HG03432 (cell line): ENCODE data around the gene ANKFN1.

ENCODE experiments used
- ATAC-seq: cut with Tn5 transposase; IDR thresholded peaks from one replicate; pipeline ENCODE4 v1.9.1; 2021; ENCODE audit warnings: mild to moderate bottlenecking, moderate library complexity; ENCODE audit not compliant: unreplicated experiment

The ANKFN1 gene

DNA sequence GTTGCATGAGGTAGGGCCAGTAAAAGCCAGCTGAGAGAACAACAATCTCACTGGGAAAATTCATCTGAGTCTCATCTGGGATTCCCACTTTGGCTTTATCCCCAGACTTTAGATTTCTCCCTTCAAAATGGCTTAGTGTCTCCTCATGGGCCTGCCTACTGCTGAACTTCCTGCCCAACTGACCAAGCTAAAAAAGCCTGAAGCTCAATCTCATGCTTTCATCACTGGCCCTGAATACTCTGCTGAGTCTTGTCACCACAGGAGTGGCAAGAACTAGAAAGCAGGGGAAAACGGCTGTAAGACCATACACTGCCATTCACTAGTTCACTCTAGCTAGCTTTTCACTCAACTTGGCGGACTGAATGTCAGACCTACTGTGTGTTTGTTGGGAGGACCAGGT lies 343.9 kb downstream of the ANKFN1 start:
- ATAC-seq, result no peak

DNA sequence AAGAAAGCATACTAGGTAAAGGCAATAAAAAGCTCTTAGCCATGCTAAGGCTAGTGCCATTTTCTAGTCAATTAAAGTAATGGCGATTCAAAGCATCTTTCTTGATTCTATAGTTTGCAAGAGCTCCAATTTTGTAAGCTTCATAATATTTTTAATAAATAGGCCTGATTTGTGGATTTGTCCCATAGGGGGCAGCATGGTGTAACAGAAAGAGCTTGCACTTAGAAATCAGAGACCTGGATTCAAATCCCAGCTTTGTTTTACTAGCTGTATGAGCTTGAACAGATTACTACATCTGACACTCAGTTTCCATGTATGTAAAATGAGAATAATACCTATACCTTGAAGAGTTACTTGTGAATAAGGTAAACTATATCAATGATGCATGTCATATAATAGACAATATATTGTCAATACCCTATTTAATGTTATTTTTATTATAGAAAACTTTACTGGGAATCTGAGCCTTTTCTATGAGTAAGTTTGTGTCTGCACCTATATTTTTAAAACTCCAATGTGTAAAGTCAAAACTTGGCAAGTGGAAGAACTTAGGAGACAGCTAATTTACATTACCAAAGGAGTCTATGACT lies 346.6 kb downstream of the ANKFN1 start:
- no peak for ATAC-seq

DNA sequence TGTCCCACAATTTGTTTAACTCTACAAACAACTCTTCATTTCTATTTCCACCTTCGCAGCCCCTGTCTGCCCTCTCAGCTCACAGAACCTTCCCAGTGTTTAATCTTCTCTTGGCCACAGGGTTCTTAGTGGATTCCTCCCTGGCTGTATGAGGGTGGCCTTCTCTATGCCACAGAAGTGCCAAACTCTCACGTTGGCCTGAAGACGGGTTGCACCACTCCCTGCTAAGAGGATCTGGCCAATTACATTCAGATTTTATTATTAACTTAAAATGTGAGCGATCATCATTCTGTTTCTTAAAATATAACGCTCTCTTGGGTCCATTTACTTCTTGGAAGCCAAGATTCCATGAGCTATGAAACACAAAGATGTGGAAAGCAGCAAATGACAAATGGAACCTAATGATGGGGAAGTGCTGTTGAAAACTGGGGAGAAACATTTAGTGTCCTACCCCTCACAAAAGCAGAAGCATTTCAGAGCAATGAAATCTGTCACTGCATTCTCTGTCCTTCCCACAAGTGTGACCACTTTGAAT lies 348.9 kb downstream of the ANKFN1 start:
- ATAC-seq, result no peak

DNA sequence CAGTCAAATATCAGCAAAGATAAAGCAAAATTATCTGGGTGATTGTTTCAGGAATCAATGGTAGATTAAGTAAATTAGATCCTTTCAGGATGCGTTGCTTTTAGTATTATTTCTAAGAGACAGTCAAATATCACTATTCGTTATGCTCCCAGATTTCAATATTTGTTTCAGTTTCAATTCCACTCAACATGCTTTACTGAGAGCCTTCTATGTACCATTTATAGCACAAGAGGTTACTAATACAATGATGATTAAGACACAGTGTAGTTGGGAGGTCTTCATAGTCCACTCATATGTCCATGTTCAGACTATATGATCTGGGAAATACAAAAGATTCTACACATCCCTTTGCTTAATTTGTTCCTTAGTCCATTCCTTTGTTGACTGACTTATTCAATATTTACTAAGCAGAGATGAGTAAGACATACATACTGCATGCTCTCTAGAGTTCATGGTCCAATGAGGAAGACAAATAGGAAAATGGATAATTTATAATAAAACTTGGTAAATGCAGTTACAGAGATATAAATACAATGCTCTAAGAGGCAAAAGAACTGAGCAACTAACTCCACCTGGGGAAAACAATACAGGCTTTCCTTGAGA lies 352.0 kb downstream of the ANKFN1 start:
- ATAC-seq, result no peak

DNA sequence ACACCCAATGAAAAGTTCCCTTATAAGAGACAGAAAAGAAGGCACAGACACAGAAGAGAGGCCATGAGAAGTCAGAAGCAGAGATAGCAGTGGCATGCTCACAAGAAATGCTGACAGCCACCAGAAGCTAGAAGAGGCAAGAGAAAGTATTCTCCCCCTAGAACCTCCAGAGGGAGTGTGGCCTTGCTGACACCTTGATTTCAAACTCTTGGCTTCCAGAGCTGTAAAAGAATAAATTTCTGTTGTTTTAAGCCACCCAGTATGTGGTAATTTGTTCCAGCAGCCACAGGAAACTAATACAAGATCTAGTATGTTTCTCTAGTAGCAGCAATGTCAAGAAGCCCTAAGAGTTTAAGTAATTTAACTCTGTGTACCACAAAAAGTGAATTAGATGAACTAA lies 353.1 kb downstream of the ANKFN1 start:
- ATAC-seq, result no peak

DNA sequence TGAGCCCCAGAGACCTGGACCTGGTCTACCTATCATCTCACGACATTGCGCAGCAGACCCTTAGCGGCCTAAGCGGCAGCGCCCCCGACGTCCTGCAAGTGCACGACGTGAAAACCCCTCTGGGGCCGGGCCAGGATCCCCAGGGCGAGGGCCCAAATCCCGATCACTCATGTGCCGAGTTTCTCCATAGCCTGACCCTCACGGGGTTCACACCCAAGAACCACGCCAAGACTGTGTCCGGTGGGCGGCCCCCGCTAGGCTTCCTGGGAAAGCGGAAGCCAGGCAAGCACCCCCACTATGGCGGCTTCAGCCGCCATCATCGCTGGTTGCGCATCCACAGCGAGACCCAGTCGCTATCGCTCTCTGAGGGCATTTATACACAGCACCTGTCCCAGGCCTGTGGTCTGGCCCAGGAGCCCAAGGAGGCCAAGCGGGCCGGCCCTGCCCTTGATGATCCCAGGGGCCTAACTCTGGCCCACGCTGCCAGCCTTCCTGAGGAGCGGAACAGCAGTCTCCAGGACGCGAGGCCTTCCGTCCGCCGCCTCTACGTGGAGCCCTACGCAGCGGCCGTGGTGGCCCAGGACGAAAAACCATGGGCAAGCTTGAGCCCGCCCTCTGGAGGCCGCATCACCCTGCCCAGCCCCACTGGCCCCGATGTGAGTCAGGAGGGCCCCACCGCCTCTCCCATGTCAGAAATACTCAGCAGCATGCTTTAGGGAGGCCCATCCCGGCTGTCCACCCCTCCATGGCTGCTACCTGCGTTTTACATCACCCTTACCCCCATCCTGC lies 357.5 kb downstream of the ANKFN1 start:
- ATAC-seq, result no peak

DNA sequence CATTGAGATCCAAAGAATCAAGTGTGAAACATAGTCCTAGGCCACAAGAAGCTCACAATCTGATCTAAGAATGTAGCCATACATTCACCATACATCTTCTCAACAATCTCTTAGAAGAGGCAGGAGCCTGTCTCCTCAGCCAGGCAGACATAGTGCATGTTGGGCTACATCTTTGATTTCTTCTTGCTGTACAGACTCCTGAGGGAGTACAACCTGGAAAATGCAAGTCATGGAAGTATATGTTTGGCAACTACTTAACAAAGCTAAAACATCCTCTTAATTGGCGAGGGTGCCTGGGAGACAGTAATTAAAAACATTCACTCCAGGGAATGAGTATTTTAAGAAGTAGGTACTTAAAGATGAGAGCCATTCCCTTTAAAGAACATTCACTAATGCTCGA lies 361.0 kb downstream of the ANKFN1 start:
- no peak for ATAC-seq

DNA sequence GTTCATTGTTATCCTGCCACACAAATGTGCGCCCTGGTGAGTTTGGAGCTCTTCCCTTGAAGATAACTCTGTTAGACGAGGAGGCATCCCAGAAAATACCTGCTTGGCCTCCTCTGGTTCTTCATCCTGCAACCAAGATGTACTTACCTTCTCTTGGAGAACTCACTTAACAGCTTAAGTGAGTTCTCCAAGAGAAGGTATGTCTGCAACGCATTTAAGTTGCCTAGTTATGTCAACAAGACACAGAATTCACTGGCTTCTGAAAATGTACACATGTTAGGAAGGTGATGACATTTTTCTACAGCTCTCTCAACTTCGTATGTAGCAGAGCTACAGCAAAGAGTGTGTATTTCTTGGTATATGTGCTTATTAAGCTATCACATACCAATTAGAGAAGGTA lies 361.6 kb downstream of the ANKFN1 start:
- no peak for ATAC-seq

DNA sequence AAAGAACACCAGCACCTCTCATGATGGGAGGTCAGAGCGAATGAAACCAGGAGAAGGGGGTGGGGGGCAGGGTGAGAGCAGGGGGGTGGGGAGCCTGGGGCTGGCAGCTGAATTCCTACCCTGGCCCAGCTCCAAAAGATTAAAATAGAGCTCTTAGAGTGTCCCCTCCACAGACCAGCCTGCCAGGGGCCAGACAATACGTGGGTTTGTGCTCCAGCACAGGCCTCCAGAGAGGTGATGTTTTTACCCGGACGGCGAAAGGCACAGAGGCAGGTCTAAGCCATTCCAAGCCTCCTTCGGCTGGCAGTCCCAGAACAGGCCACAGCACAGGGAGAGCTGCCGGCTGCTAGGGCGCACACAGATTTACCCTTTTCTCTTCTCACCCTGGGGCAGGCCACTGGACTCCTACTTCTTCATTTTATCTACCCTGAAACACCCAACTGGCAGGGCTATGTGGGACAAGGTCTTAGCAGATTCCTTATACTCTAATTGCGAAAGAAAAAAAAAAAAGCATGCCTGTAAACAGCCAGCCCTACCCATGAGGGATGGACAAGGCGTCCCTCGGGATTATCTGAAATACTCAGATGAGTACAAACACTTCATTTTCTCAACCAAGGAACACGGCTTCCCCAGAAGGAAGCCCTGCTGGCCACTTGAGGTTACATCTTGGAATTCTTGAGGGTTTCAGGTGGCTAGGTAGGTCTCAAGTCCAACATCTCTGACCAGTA lies 368.3 kb downstream of the ANKFN1 start:
- no peak for ATAC-seq

DNA sequence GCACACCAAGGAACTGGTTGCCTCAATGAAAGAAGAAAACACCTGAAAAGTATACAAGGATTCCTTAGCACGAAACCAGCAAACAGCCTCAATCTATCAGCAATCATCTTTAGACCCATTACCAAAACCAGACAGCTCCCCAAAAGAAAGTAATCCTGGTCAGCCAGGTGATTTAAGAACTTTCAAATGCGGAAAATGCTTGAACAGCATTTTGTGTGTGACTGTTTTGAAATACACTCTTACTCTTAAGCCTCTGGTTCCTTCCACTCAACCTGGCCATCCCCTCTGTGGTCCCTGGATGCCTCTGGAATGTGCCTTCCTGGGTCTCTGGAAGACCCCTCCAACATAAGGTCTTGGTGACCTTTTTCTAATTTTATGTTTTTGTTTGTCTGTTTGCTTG lies 369.8 kb downstream of the ANKFN1 start:
- ATAC-seq, result no peak

DNA sequence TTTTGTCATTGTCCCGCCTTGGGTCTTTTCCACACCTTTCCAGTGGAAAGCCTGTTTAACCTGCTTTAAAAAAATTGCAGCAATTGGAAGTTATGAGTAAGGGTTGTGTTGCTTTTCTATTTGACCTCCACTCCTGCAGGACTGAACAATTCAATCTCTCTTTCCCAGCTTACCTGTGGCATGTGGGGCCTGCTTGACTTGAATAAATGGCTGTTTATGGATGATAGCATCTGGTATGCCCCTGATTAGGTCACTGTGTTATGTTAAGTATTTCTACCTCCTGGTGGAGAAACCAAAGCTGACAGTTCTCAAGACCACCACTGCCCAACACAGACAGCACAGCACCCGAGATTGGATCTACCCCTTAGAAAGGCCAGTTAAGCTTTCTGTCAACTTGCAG lies 375.4 kb downstream of the ANKFN1 start:
- ATAC-seq, result no peak

DNA sequence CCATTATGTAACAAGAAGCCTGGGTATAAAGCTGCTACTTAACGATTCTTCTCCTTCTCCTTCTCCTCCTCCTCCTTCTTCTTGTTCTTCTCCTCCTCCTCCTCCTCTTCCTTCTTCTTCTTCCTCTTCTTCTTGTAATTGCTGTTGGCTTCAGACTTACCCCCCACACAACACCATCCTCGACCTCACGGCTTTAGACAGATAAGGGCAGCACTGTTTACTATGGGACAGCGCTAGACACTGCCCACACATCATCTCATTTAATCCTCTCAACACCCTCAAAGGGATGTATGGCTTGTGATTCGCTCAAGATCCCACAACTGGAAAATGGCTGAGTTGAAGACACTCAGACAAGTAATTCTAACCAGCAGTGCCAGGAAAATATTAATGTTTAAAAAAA lies 379.7 kb downstream of the ANKFN1 start:
- no peak for ATAC-seq

DNA sequence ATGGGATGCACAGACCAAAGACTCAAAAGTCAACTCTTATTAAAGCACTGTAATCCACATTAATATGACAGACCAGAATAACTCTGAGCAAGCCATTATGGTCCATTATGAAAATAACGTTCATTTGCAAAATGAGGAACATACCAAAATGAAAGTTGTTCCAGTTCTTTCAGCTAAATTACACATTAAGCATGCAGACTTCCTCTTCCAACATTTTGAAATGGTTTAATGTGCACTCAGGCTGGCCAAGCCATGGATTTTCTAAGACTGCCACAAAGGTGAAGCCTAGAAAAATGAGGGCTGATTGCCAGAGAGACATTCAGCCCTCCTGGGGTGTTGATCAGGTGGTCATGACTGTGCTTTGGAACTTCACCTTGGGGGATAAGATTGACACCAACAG lies 383.5 kb downstream of the ANKFN1 start:
- ATAC-seq, result no peak

DNA sequence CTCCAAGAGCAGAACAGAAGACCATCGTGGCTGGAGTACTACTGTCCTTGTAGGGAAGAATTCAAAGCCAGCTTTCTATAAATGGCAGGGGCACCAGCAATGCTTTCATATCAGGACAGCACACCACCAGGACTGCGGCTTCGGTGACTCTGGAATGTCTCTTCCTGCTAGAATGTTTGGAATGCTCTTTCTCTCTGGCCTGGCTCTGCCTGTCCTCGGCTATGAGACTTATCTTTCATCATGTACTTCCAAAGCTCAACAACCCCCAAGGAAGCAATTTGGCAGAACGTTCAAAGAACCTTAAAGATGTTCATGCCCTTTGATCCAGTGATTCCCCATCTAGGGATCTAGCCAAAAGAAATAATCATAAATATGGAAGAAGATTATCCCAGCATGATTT lies 387.6 kb downstream of the ANKFN1 start:
- ATAC-seq, result no peak

DNA sequence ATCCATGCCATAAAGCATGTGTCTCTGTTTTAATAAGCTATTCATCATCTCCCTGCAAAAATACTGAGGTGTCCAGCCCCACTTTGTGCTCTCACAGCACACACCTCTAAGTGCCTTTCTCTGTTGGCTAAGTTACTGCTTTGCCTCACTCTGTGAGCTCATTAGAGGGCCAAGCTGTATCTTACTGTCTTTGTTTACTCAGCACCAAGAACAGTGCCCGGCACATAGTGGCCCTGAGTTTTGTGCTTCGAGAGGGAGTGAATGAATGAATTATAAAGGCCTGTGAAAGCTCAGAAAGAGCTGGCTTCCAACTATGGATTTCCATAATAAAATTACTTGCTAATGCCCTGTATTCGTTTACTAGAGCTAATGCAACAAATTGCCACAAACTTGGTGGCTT lies 390.0 kb downstream of the ANKFN1 start:
- no peak for ATAC-seq

DNA sequence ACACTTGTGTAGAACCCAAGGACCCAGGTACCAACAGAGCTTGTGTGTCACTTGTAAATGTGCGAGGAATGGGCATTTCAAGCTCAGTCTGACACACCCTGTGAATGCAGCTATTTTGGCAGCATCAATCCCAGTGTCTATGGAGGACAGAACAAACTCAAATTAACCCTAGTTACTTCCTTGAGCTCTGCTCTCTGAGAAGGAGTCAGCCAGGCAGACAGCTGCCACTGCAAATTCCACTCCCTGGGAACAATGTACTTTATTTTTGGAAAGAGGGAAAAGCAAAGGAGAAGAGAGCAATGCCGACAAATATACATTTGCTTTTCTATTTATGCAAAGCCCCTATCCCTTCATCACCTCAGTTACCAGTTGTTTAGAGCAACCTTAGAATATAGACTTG lies 391.8 kb downstream of the ANKFN1 start:
- no peak for ATAC-seq

DNA sequence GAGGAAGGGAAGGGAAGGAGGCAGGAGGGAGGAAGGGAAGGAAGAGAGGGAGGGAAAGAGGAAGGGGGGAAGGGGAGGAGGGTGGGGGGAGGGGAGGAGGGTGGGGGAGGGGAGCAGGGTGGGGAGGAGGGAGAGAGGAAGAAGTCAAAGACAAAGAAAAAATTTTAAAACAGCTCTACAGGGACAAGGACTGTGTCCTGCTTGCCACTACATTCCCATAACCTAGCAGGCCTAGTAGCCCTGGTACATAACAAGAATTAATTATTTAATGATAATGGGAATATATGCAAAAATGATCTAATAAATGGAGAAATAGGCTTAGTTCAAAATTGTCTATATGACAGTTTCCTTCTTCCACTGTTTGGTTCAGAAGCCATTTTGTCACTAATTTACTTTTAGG lies 392.7 kb downstream of the ANKFN1 start:
- no peak for ATAC-seq

DNA sequence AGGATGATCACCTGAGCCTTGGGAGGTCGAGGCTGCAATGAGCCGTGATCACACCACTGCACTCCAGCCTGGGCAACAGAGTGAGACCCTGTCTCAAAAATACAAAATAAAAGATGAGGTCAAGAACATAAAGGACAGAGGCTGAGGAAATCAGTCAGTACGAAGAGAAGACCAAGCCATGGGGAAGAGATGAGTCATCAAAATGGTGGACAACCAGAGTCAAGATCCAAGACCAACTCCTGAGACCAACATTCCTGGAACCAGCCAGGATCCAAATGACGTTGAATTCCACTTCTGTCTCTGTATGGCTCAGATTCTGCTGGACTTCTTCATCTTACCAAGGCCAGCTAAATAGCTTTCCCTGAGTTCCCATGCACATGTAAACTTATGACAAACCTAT lies 395.4 kb downstream of the ANKFN1 start:
- ATAC-seq, result no peak

DNA sequence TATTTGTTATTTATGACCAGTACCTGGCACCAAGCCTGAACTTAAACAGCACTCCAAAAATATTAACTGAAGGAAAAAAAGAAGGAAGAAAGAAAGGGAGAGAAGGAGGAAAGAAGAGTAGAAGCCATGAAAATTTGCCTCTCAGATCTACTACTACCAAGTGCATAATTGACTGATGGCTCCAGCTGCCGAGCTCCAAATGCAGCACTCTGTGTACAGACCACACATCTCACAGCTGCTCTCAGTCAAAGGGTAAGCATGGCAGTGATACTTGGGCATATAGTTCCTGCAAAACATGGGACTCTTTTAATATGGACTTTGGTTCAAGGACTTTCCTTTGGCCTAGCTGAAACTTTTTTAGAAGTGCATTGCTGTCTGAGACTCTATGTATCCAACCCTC lies 396.2 kb downstream of the ANKFN1 start:
- no peak for ATAC-seq

DNA sequence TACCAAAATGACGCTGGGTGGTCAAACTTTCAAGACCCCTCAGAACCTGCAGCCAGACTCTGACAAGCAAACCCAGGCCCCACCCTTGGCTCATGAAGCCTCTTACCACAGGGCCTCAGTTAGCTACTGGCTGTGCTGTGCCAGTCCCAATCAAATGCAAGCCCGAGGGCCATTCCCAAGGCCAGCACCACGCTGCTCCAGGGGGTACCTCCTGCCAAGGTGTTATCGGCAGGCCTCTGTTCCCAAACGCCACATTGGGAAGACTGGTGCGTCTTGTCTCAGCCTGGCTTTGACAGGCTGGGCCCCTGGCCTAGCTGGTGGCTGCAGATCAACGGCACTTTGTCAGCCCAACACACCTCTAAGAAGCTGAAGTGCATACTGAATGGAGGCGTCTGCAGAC lies 404.4 kb downstream of the ANKFN1 start:
- ATAC-seq, result no peak

DNA sequence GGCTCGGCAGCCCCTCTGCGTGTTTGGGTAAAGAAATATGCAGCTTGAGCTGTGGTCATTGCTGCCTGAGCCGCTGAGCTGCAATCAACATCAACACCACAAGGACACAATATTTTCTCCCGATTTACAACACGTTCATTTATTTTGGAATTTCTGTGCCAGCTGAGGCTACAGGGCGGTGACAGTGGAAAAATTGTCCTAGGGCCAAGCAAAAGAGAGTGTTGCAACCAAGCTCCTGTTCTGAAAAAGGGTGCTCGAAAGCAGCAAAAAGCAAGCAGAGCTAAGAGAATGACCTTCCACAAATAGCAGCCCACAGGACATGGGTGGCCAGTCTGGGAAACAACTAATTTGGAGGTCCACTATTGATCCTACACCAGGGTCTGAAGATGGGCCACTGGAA lies 404.8 kb downstream of the ANKFN1 start:
- ATAC-seq, result no peak
